IMR-90 (cell line): Measurements from ENCODE around the gene SMYD1. TPM values are rescaled to one million over a fixed set of nuclear protein-coding genes. Genes with fewer than 3 reads are reported as not detected.

Experiments
- ATAC-seq: fragments of 200-7000 bp; cut with Tn5 transposase; 2 replicates; pipeline ENCODE4 v1.9.1; 2020; ENCODE audit warnings: low read depth, mild to moderate bottlenecking, moderate library complexity
- Bru-seq: library from RNA; stranded (reverse); fragments of 400-500 nt; gene quantifications from one replicate; lab custom pipeline; 2021; lab: Mats Ljungman, UMichigan
- BruChase-seq, 2 experiments: library from RNA; stranded (reverse); fragments of 400-500 nt; gene quantifications; one replicate each; lab custom pipeline; 2021; lab: Mats Ljungman, UMichigan
- BruUV-seq: library from RNA; stranded (reverse); fragments of 400-500 nt; replicated peaks from 2 replicates; lab custom pipeline; 2021; lab: Mats Ljungman, UMichigan
- CTCF ChIA-PET: fragments of 300-600 bp; formaldehyde crosslinking; extraction: SDS; loops from one replicate; lab custom pipeline; 2021; ENCODE audit warnings: antibody characterized with exemption; lab: Yijun Ruan, JAX
- POLR2A ChIA-PET: fragments of 300-600 bp; sonication (Branson Sonifier 250); formaldehyde crosslinking; loops from one replicate; lab custom pipeline; 2022; ENCODE audit warnings: antibody characterized with exemption; ENCODE audit not compliant: unreplicated experiment; lab: Charles Lee
- DNase-seq: peaks from one replicate; pipeline ENCODE4 v3.0.0; 2013
- H2AFZ ChIP-seq: replicated peaks from 2 replicates; pipeline ENCODE3; 2013; ENCODE audit warnings: low read length, mild to moderate bottlenecking; ENCODE audit not compliant: poor library complexity
- H2AK5ac ChIP-seq: 2 replicates; pipeline ENCODE4 v1.6.1; 2013; ENCODE audit warnings: low read depth, low read length, inconsistent platforms
- H2AK9ac ChIP-seq: replicated peaks from 2 replicates; pipeline ENCODE3; 2013; ENCODE audit warnings: mild to moderate bottlenecking, low read depth, low read length, moderate library complexity; ENCODE audit not compliant: poor library complexity
- H2BK120ac ChIP-seq: 2 replicates; pipeline ENCODE4 v1.6.1; 2013; ENCODE audit warnings: low read depth, low read length, inconsistent platforms
- H2BK15ac ChIP-seq: 3 replicates; pipeline ENCODE4 v1.6.1; 2013; ENCODE audit warnings: low read depth, low read length, inconsistent platforms
- H2BK20ac ChIP-seq: 2 replicates; pipeline ENCODE4 v1.6.1; 2013; ENCODE audit warnings: low read depth, mild to moderate bottlenecking, inconsistent platforms, low read length, moderate library complexity
- H2BK5ac ChIP-seq: 2 replicates; pipeline ENCODE4 v1.6.1; 2013; ENCODE audit warnings: mild to moderate bottlenecking, low read depth, low read length, inconsistent platforms; ENCODE audit not compliant: poor library complexity, severe bottlenecking
- H3K14ac ChIP-seq: replicated peaks from 2 replicates; pipeline ENCODE4 v1.6.1; 2013; ENCODE audit warnings: low read depth, low read length, inconsistent platforms
- H3K18ac ChIP-seq: 2 replicates; pipeline ENCODE4 v1.6.1; 2013; ENCODE audit warnings: low read depth, low read length, control low read depth
- H3K23ac ChIP-seq: 2 replicates; pipeline ENCODE4 v1.6.1; 2013; ENCODE audit warnings: low read depth, low read length, inconsistent platforms
- H3K27ac ChIP-seq: 2 replicates; pipeline ENCODE4 v1.5.1; 2013; ENCODE audit warnings: mild to moderate bottlenecking, control low read depth, low read length; ENCODE audit not compliant: insufficient read depth
- H3K27me3 ChIP-seq: 2 replicates; pipeline ENCODE4 v1.6.1; 2013; ENCODE audit warnings: low read length; ENCODE audit not compliant: control insufficient read depth, insufficient read depth
- H3K36me3 ChIP-seq: 2 replicates; pipeline ENCODE4 v1.6.1; 2013; ENCODE audit warnings: low read length, mixed read lengths; ENCODE audit not compliant: control insufficient read depth, insufficient read depth
- H3K4ac ChIP-seq: 2 replicates; pipeline ENCODE4 v1.6.1; 2013; ENCODE audit warnings: low read depth, low read length, inconsistent platforms
- H3K4me1 ChIP-seq: 2 replicates; pipeline ENCODE4 v1.6.1; 2013; ENCODE audit warnings: low read length, mixed read lengths; ENCODE audit not compliant: control insufficient read depth, insufficient read depth
- H3K4me2 ChIP-seq: 2 replicates; pipeline ENCODE4 v1.6.1; 2013; ENCODE audit warnings: low read depth, mild to moderate bottlenecking, control low read depth, low read length, moderate library complexity
- H3K4me3 ChIP-seq: 2 replicates; pipeline ENCODE4 v1.5.1; 2013; ENCODE audit warnings: low read depth, mild to moderate bottlenecking, control low read depth, low read length, moderate library complexity; ENCODE audit not compliant: insufficient read depth
- H3K56ac ChIP-seq: 2 replicates; pipeline ENCODE4 v1.6.1; 2013; ENCODE audit warnings: low read length, inconsistent platforms; ENCODE audit not compliant: insufficient read depth; ENCODE audit errors: extremely low read depth
- H3K79me1 ChIP-seq, 2 experiments: 2 replicates each; pipeline ENCODE4 v1.6.1; 2013; ENCODE audit warnings: low read length in 2 of 2, inconsistent platforms in 1 of 2, low read depth in 1 of 2
- H3K9ac ChIP-seq: 2 replicates; pipeline ENCODE4 v1.6.1; 2013; ENCODE audit warnings: low read depth, low read length, control low read depth
- H3K9me1 ChIP-seq: 2 replicates; pipeline ENCODE4 v1.6.1; 2013; ENCODE audit warnings: low read length, inconsistent platforms; ENCODE audit not compliant: insufficient read depth
- H3K9me3 ChIP-seq: 2 replicates; pipeline ENCODE4 v1.6.1; 2013; ENCODE audit warnings: low read length; ENCODE audit not compliant: control insufficient read depth, insufficient read depth
- H4K20me1 ChIP-seq: 2 replicates; pipeline ENCODE4 v1.6.1; 2013; ENCODE audit warnings: low read length, inconsistent platforms; ENCODE audit not compliant: insufficient read depth
- H4K5ac ChIP-seq: 2 replicates; pipeline ENCODE4 v1.6.1; 2013; ENCODE audit warnings: mild to moderate bottlenecking, low read depth, low read length, control low read depth
- H4K8ac ChIP-seq, 2 experiments: 2 replicates each; pipeline ENCODE4 v1.6.1; 2013; ENCODE audit warnings: low read depth in 2 of 2, low read length in 2 of 2, control low read depth in 1 of 2, inconsistent platforms in 1 of 2
- H4K91ac ChIP-seq: 2 replicates; pipeline ENCODE4 v1.6.1; 2013; ENCODE audit warnings: low read depth, low read length, inconsistent platforms; ENCODE audit not compliant: insufficient read depth
- BHLHE40 ChIP-seq: fragments of 150-350 bp; IDR thresholded peaks from 2 replicates; pipeline ENCODE4 v1.6.1; 2016; ENCODE audit warnings: mild to moderate bottlenecking, low read depth, low read length
- CEBPB ChIP-seq: IDR thresholded peaks from 2 replicates; pipeline ENCODE4 v1.6.1; 2012; ENCODE audit warnings: low read depth, low read length, improper control_type of control experiment
- CHD1 ChIP-seq: IDR thresholded peaks from 2 replicates; pipeline ENCODE4 v1.6.1; 2012; ENCODE audit warnings: low read depth, low read length, improper control_type of control experiment
- FOS ChIP-seq: fragments of 150-350 bp; IDR thresholded peaks from 2 replicates; pipeline ENCODE4 v1.6.1; 2016; ENCODE audit warnings: low read depth, low read length
- MAFK ChIP-seq: IDR thresholded peaks from 2 replicates; pipeline ENCODE4 v1.6.1; 2012; ENCODE audit warnings: low read depth, low read length, improper control_type of control experiment
- MAZ ChIP-seq: IDR thresholded peaks from 2 replicates; pipeline ENCODE4 v1.6.1; 2012; ENCODE audit warnings: low read depth, mild to moderate bottlenecking, low read length, improper control_type of control experiment, moderate library complexity, borderline replicate concordance
- MXI1 ChIP-seq: IDR thresholded peaks from 2 replicates; pipeline ENCODE4 v1.6.1; 2012; ENCODE audit warnings: low read depth, mild to moderate bottlenecking, low read length, moderate library complexity, borderline replicate concordance
- NFE2L2 ChIP-seq: fragments of 150-350 bp; IDR thresholded peaks from 2 replicates; pipeline ENCODE4 v1.6.1; 2016; ENCODE audit warnings: low read depth, mild to moderate bottlenecking, low read length
- POLR2A ChIP-seq: IDR thresholded peaks from 2 replicates; pipeline ENCODE4 v1.6.1; 2012; ENCODE audit warnings: mild to moderate bottlenecking, low read depth, low read length
- RAD21 ChIP-seq: IDR thresholded peaks from 2 replicates; pipeline ENCODE4 v1.6.1; 2012; ENCODE audit warnings: low read length, improper control_type of control experiment
- RCOR1 ChIP-seq: IDR thresholded peaks from 2 replicates; pipeline ENCODE4 v1.6.1; 2012; ENCODE audit warnings: mild to moderate bottlenecking, low read length, improper control_type of control experiment; ENCODE audit not compliant: insufficient replicate concordance
- RFX5 ChIP-seq: IDR thresholded peaks from 2 replicates; pipeline ENCODE4 v1.8.0; 2012; ENCODE audit warnings: low read depth, mild to moderate bottlenecking, low read length, moderate library complexity
- SMC3 ChIP-seq: fragments of 150-350 bp; IDR thresholded peaks from 2 replicates; pipeline ENCODE4 v1.6.1; 2016; ENCODE audit warnings: low read depth, mild to moderate bottlenecking, antibody characterized with exemption, low read length, moderate library complexity
- WGBS, 2 experiments: methylation state at CpG; one replicate each; pipeline versions ENCODE4 v1.1.5 to v1.1.7; 2013; ENCODE audit warnings: missing lambda C conversion rate in 2 of 2; ENCODE audit not compliant: insufficient read length in 1 of 2; ENCODE audit errors: extremely low coverage in 2 of 2; 5-methylcytosine and 5-hydroxymethylcytosine counted together
- dilution Hi-C: fragments of 300-500 bp; cut with HindIII; formaldehyde crosslinking; loops from one replicate; pipeline ENCODE4 v1.14.3; 2018; ENCODE audit warnings: low sequenced_read_pairs; ENCODE audit not compliant: unreplicated experiment
- in situ Hi-C: fragments of 300-500 bp; cut with MboI; formaldehyde crosslinking; loops from 3 replicates; pipeline ENCODE4 v1.14.3; 2019; ENCODE audit warnings: low sequenced_read_pairs, inconsistent platforms, mixed read lengths
- intact Hi-C: fragments of 100-400 bp; cut with micrococcal nuclease; formaldehyde crosslinking; loops from 2 replicates; pipeline ENCODE4 v1.10.0; 2022
- long read RNA-seq: library from polyadenylated mRNA; unstranded; transcript quantifications from one replicate; pipeline ENCODE4 v2.0.0, GENCODE V29; 2021; ENCODE audit not compliant: unreplicated experiment
- polyA plus RNA-seq, 3 experiments: library from polyadenylated mRNA; depleted of rRNA; stranded (reverse); fragments of >200 nt; gene quantifications; 2 replicates each; pipeline ENCODE4 v1.2.3, GENCODE V29; 2012; ENCODE audit warnings: low replicate concordance in 1 of 3
- total RNA-seq: library from RNA; depleted of rRNA; stranded (reverse); fragments of >200 nt; gene quantifications from 2 replicates; pipeline ENCODE4 v1.2.3, GENCODE V29; 2012; rRNA removed
- TF ChIP-seq, protein P1 (sequence below): conservative IDR thresholded peaks from 2 replicates; pipeline ENCODE4 v1.5.1; 2012; ENCODE audit warnings: mild to moderate bottlenecking, low read depth, low read length, improper control_type of control experiment
- TF ChIP-seq, protein P2 (sequence below): fragments of 150-350 bp; IDR thresholded peaks from 2 replicates; pipeline ENCODE4 v1.6.1; 2017; ENCODE audit warnings: mild to moderate bottlenecking, antibody characterized with exemption, low read length, low read depth
- TF ChIP-seq, protein P3 (sequence below): fragments of 150-350 bp; IDR thresholded peaks from 2 replicates; pipeline ENCODE4 v1.6.1; 2016; ENCODE audit warnings: low read depth, mild to moderate bottlenecking, low read length, moderate library complexity, borderline replicate concordance

The SMYD1 gene
- total RNA-seq (not detected in 2 replicates), polyA plus RNA-seq (2012; rRNA removed) (not detected in 2 replicates), Bru-seq, nascent RNA (percentile 2 among the genes with signal in this experiment), BruChase-seq, experiment 1, labeled RNA remaining after a 6-hour chase (not detected), BruChase-seq, experiment 2, labeled RNA remaining after a 2-hour chase (not detected)
- not detected in 2 replicates for polyA plus RNA-seq (2012; cell fraction: cytosol; rRNA removed)
- not detected in 2 replicates for polyA plus RNA-seq (2012; cell fraction: nucleus; rRNA removed; ENCODE audit: low replicate concordance)
- long read RNA-seq, result 0 reads

DNA sequence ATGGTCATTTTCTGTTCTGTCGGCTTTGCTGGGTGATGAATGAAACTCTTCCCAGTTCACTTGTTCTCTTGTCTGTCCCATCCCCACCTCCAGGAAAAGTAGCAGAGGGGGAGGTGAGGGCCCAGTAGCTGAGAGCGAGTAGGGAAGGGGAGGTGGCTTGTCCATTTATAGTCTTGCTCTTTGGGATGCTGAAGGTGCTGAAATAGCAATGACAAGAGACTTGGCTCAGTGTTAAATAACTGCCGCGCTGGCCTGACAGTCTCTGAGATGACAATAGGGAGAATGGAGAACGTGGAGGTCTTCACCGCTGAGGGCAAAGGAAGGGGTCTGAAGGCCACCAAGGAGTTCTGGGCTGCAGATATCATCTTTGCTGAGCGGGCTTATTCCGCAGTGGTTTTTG, at the start of gene SMYD1:
SMYD1 (plus strand) TSS at position 228 of the 400 bp plus-strand sequence; CDS start at position 268, 40 bp downstream.
- no peaks in the 10 kb centered on the region for H3K9me3 ChIP-seq
- in situ Hi-C loops (loop anchor here (25.0 kb wide), 1 partner anchor 595 kb away; no protein-coding TSS in a partner anchor), intact Hi-C loops (no loop called here), dilution Hi-C loops (no loop called here)
- H4K5ac ChIP-seq, result no peak within 1 kb of the TSS
- no peak within 1 kb of the TSS for H2BK15ac ChIP-seq
- no peaks in the 10 kb centered on the region for H3K9me1 ChIP-seq
- H3K23ac ChIP-seq, result no peak within 1 kb of the TSS
- no peaks in the 10 kb centered on the region for H3K36me3 ChIP-seq
- no peak within 1 kb of the TSS for H2BK120ac ChIP-seq
- no peak within 1 kb of the TSS for H2AK9ac ChIP-seq
- H2BK20ac ChIP-seq, result no peak within 1 kb of the TSS
- no peak within 1 kb of the TSS for H2AK5ac ChIP-seq
- TF ChIP-seq MXI1 (no peak), MAZ (no peak), SMC3 (no peak), FOS (no peak), RFX5 (no peak), NFE2L2 (no peak), RAD21 (no peak), POLR2A (no peak), BHLHE40 (no peak), RCOR1 (no peak), CEBPB (no peak), MAFK (no peak), CHD1 (no peak)
- TF ChIP-seq, protein P1, sequence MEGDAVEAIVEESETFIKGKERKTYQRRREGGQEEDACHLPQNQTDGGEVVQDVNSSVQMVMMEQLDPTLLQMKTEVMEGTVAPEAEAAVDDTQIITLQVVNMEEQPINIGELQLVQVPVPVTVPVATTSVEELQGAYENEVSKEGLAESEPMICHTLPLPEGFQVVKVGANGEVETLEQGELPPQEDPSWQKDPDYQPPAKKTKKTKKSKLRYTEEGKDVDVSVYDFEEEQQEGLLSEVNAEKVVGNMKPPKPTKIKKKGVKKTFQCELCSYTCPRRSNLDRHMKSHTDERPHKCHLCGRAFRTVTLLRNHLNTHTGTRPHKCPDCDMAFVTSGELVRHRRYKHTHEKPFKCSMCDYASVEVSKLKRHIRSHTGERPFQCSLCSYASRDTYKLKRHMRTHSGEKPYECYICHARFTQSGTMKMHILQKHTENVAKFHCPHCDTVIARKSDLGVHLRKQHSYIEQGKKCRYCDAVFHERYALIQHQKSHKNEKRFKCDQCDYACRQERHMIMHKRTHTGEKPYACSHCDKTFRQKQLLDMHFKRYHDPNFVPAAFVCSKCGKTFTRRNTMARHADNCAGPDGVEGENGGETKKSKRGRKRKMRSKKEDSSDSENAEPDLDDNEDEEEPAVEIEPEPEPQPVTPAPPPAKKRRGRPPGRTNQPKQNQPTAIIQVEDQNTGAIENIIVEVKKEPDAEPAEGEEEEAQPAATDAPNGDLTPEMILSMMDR, result no peak
- TF ChIP-seq, protein P2, sequence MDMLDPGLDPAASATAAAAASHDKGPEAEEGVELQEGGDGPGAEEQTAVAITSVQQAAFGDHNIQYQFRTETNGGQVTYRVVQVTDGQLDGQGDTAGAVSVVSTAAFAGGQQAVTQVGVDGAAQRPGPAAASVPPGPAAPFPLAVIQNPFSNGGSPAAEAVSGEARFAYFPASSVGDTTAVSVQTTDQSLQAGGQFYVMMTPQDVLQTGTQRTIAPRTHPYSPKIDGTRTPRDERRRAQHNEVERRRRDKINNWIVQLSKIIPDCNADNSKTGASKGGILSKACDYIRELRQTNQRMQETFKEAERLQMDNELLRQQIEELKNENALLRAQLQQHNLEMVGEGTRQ, result no peak
- TF ChIP-seq, protein P3, sequence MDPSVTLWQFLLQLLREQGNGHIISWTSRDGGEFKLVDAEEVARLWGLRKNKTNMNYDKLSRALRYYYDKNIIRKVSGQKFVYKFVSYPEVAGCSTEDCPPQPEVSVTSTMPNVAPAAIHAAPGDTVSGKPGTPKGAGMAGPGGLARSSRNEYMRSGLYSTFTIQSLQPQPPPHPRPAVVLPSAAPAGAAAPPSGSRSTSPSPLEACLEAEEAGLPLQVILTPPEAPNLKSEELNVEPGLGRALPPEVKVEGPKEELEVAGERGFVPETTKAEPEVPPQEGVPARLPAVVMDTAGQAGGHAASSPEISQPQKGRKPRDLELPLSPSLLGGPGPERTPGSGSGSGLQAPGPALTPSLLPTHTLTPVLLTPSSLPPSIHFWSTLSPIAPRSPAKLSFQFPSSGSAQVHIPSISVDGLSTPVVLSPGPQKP, result no peak
- no peak within 1 kb of the TSS for H3K14ac ChIP-seq
- 57% methylated on average over 4 of the region's 8 CpGs; no CpG with 5 or more reads in 1 of the 2 experiments for WGBS, 2 experiments
- no peak within 1 kb of the TSS for H3K56ac ChIP-seq
- no TSS peak for BruUV-seq
- H3K4me2 ChIP-seq, result no peak within 1 kb of the TSS
- H3K79me1 ChIP-seq, result no peaks in the 10 kb centered on the region
- no peaks in the 10 kb centered on the region for H4K20me1 ChIP-seq
- DNase-seq, result no peak
- no peak within 1 kb of the TSS for H3K18ac ChIP-seq
- H3K4me1 ChIP-seq, result no peaks in the 10 kb centered on the region
- no peak within 1 kb of the TSS for H3K9ac ChIP-seq
- H4K91ac ChIP-seq, result no peak within 1 kb of the TSS
- H3K4ac ChIP-seq, result no peak within 1 kb of the TSS
- ChIA-PET POLR2A (interaction anchor here (0.5 kb wide), 1 partner anchor 20 kb away, joined by 4 read pairs; no protein-coding TSS in a partner anchor), CTCF (no interaction called here)
- ATAC-seq, result no peak
- H3K27ac ChIP-seq, result no peak within 1 kb of the TSS
- no peak within 1 kb of the TSS for H2BK5ac ChIP-seq
- H3K27me3 ChIP-seq, result peaks cover 16% of the 10 kb centered on the region
- H2AFZ ChIP-seq, result no peak within 1 kb of the TSS
- H3K4me3 ChIP-seq, result no peak within 1 kb of the TSS
- no peak within 1 kb of the TSS for H4K8ac ChIP-seq
